UCSD-AML1 (cell line): Measurements from ENCODE around the gene KRTAP9-1.
"Not testable (repeated sequence)": the region's sequence is repeated elsewhere in the genome, so short reads cannot be mapped to it uniquely, and the experiment has no call there.

Experiments used
- DNase-seq: peaks from one replicate; lab custom pipeline; 2025; ENCODE audit not compliant: unreplicated experiment; lab: John Stamatoyannopoulos, UW

The KRTAP9-1 gene

GRCh38 chr17:41178843-41179616, 10.7 kb upstream of the KRTAP9-1 start:
- DNase-seq, result no peak

- DNase-seq, result no peak
These were observed 5.2 kb upstream of the KRTAP9-1 start, which contains the start of gene KRTAP4-1 for GRCh38 chr17:41184480-41184961. KRTAP4-1 (minus strand) TSS chr17:41184911; CDS start chr17:41184854, 57 bp downstream.

- no peak for DNase-seq
These were observed 4.7 kb upstream of the KRTAP9-1 start for GRCh38 chr17:41185001-41185400.

- DNase-seq, result no peak
These were observed 2.8 kb upstream of the KRTAP9-1 start for GRCh38 chr17:41186872-41187271.

- DNase-seq, result no peak
These were observed 641 bp downstream of the KRTAP9-1 start for GRCh38 chr17:41190328-41190727.

GRCh38 chr17:41196068-41196467, 6.4 kb downstream of the KRTAP9-1 start:
- no peak for DNase-seq

GRCh38 chr17:41199421-41200078, 9.9 kb downstream of the KRTAP9-1 start:
- no peak for DNase-seq

GRCh38 chr17:41211845-41212466, 22.3 kb downstream of the KRTAP9-1 start:
- DNase-seq, result no peak

- DNase-seq, result no peak
These were observed 23.0 kb downstream of the KRTAP9-1 start for GRCh38 chr17:41212524-41213169.

- DNase-seq, result no peak
These were observed 26.0 kb downstream of the KRTAP9-1 start for GRCh38 chr17:41215681-41216080.

GRCh38 chr17:41223821-41224220, 34.1 kb downstream of the KRTAP9-1 start:
- no peak for DNase-seq

GRCh38 chr17:41226051-41226450, 36.4 kb downstream of the KRTAP9-1 start:
- DNase-seq, result no peak

- not testable (repeated sequence) for DNase-seq
These were observed 37.0 kb downstream of the KRTAP9-1 start, which contains the start of gene KRTAP9-2 for GRCh38 chr17:41226598-41227095. KRTAP9-2 (plus strand) TSS chr17:41226648; CDS start chr17:41226655, 7 bp downstream.

- no peak for DNase-seq
These were observed 40.4 kb downstream of the KRTAP9-1 start for GRCh38 chr17:41230094-41230493.

GRCh38 chr17:41231731-41232130, 42.0 kb downstream of the KRTAP9-1 start:
- no peak for DNase-seq

- DNase-seq, result not testable (repeated sequence)
These were observed 42.9 kb downstream of the KRTAP9-1 start, which contains the start of gene KRTAP9-3 for GRCh38 chr17:41232399-41233105. KRTAP9-3 (plus strand) TSS chr17:41232449; CDS start chr17:41232502, 53 bp downstream.

GRCh38 chr17:41237116-41237515, 47.4 kb downstream of the KRTAP9-1 start:
- not testable (repeated sequence) for DNase-seq

GRCh38 chr17:41237949-41238437, 48.3 kb downstream of the KRTAP9-1 start, which contains the start of gene KRTAP9-8:
KRTAP9-8 (plus strand) TSS chr17:41237999; CDS start chr17:41238052, 53 bp downstream.
- not testable (repeated sequence) for DNase-seq
